Adrenal gland (tissue), 12 donors: Measurements from ENCODE around the gene ANAPC16. TPM values are rescaled to one million over a fixed set of nuclear protein-coding genes. Genes with fewer than 3 reads are reported as not detected.

Source experiments
- DNase-seq, 7 donors: peaks; one replicate each; pipeline ENCODE4 v3.0.0-alpha.2; 2019 to 2020
- H3K27ac ChIP-seq, 5 donors: fragments of 200-600 bp; sonication (generic) in 4 of 5; 1 replicate in 3 of 5; 2 replicates in 2 of 5; pipeline versions ENCODE4 v1.5.1 to v1.8.0; 2016 to 2020; ENCODE audit warnings: mild to moderate bottlenecking in 1 of 5
- H3K27me3 ChIP-seq: fragments of 200-600 bp; 2 replicates; pipeline ENCODE4 v1.8.0; 2021
- H3K36me3 ChIP-seq, 2 donors: fragments of 200-600 bp; replicated peaks in 1 of 2; 1 replicate in 1 of 2; 2 replicates in 1 of 2; pipeline versions ENCODE4 v1.5.1 to v1.8.0; 2018 to 2022
- H3K4me1 ChIP-seq, 2 donors: fragments of 200-600 bp; replicated peaks in 1 of 2; 1 replicate in 1 of 2; 2 replicates in 1 of 2; pipeline versions ENCODE4 v1.5.1 to v1.8.0; 2018 to 2021
- H3K4me3 ChIP-seq, 4 donors: fragments of 200-600 bp; sonication (generic) in 3 of 4; one replicate each; pipeline ENCODE4 v1.5.1; 2016 to 2018
- H3K9me3 ChIP-seq, 3 donors: fragments of 200-600 bp; sonication (generic) in 1 of 3; replicated peaks in 1 of 3; 1 replicate in 2 of 3; 2 replicates in 1 of 3; pipeline versions ENCODE4 v1.5.1 to v1.8.0; 2016 to 2021
- CTCF ChIP-seq, 6 experiments: fragments of 450-650 bp in 4 of 6; fragments of 200-600 bp in 2 of 6; sonication (generic) in 1 of 6; IDR thresholded peaks; 1 replicate in 5 of 6; 2 replicates in 1 of 6; pipeline versions ENCODE4 v1.5.1 to v1.8.0; 2016 to 2021; ENCODE audit warnings: antibody characterized with exemption in 6 of 6, mild to moderate bottlenecking in 2 of 6, moderate library complexity in 1 of 6
- POLR2A ChIP-seq, 2 donors: fragments of 450-650 bp; IDR thresholded peaks; one replicate each; pipeline ENCODE4 v1.6.1; 2017; ENCODE audit warnings: antibody characterized with exemption in 2 of 2, mild to moderate bottlenecking in 2 of 2, moderate library complexity in 1 of 2
- WGBS, 4 donors: extraction: QIAGEN DNeasy Blood & Tissue Kit in 2 of 4; methylation state at CpG; one replicate each; pipeline versions ENCODE4 v1.1.5 to v1.1.7; 2013 to 2017; 5-methylcytosine and 5-hydroxymethylcytosine counted together
- intact Hi-C, 2 donors: fragments of 100-400 bp; cut with DNase I; formaldehyde crosslinking; loops; one replicate each; pipeline versions ENCODE4 v1.14.1 to v1.15.0; 2022 to 2023
- polyA plus RNA-seq, 3 donors: library from polyadenylated mRNA; stranded (reverse); fragments of 200-250 nt in 2 of 3; fragments of 350-450 nt in 1 of 3; fragmentation: Illumina TruSeq in 1 of 3; extraction: RNeasy Lipid Tissue Mini Kit (QIAGEN cat#74804) in 1 of 3; gene quantifications; one replicate each; pipeline ENCODE4 v1.2.3, GENCODE V29; 2013 to 2014
- total RNA-seq, 9 donors: library from RNA; depleted of rRNA in 4 of 9; stranded (reverse); fragments of >200 nt in 4 of 9; fragments of 120-200 nt in 1 of 9; fragmentation: NEBNext Ultra II Directional in 1 of 9; extraction: Animal tissue kit (Norgen Biotek cat#: 25700) in 1 of 9; gene quantifications; one replicate each; pipeline versions ENCODE4 v1.1.0 to v1.2.4, GENCODE V29; 2013 to 2023
- donor health status: healthy with polysubstance abuse.
- donor health status: Bipolar disorder and iron deficiency.
- donor health status: DM: yes; HTN: yes; CAD: no.
- donor health status: DM: no; HTN: no; CAD: no.
- donor health status: DM: no; HTN: no; CAD: no.
- donor health status: DM: yes; HTN: yes; CAD: no.

Gene ANAPC16
- total and polyA plus RNA-seq, 12 donors, result 69.1 to 186 (median 139) TPM

GRCh38 chr10:72251635-72252034 is 35.8 kb downstream of the ANAPC16 start:
- no peak for DNase-seq
- no peak overlapping the region for H3K4me3 ChIP-seq
- no peaks in the 10 kb centered on the region for H3K36me3 ChIP-seq
- WGBS, 4 donors, result 85 to 90% (median 90%) methylated on average over 6 of the region's 6 CpGs
- peak overlapping the region in 2 of 5 donors; percentile 46 to 93 for H3K27ac ChIP-seq
- H3K9me3 ChIP-seq, result no peaks in the 10 kb centered on the region
- no peaks in the 10 kb centered on the region for H3K27me3 ChIP-seq
- TF ChIP-seq CTCF (IDR thresholded peaks at IDR 0.05) (no peak), POLR2A (IDR thresholded peaks at IDR 0.05) (no peak)
- intact Hi-C loops, result no loop called here
- peaks cover 73 to 95% of the 10 kb centered on the region in 2 donors for H3K4me1 ChIP-seq

- Histone ChIP-seq H3K36me3 (no peaks in the 10 kb centered on the region), H3K4me3 (no peak overlapping the region), H3K9me3 (no peaks in the 10 kb centered on the region), H3K27ac (peak overlapping the region; percentile 1 to 93 (median 22)), H3K27me3 (no peaks in the 10 kb centered on the region), H3K4me1 (peaks cover 72 to 90% of the 10 kb centered on the region in 2 donors)
- no peak for TF ChIP-seq POLR2A (IDR thresholded peaks at IDR 0.05)
- no peak for TF ChIP-seq CTCF (IDR thresholded peaks at IDR 0.05)
- intact Hi-C loops, result no loop called here
- DNase-seq, result no peak
- WGBS, 4 donors, result 71 to 86% (median 83%) methylated on average over 3 of the region's 3 CpGs
Observed at GRCh38 chr10:72252972-72253371, 37.2 kb downstream of the ANAPC16 start.

- DNase-seq, result no peak
- H3K27ac ChIP-seq, result peak overlapping the region; percentile 1 to 93 (median 78)
- no peak for TF ChIP-seq POLR2A (IDR thresholded peaks at IDR 0.05)
- TF ChIP-seq CTCF (IDR thresholded peaks at IDR 0.05), result no peak
- H3K4me3 ChIP-seq, result no peak overlapping the region
- no peaks in the 10 kb centered on the region for H3K9me3 ChIP-seq
- intact Hi-C loops, result no loop called here
- 84 to 90% (median 89%) methylated on average over 7 of the region's 7 CpGs for WGBS, 4 donors
- no peaks in the 10 kb centered on the region for H3K27me3 ChIP-seq
- H3K36me3 ChIP-seq, result no peaks in the 10 kb centered on the region
- peaks cover 66 to 86% of the 10 kb centered on the region in 2 donors for H3K4me1 ChIP-seq
Observed at GRCh38 chr10:72253578-72253977, 37.8 kb downstream of the ANAPC16 start.

- peak in 1 of 2 donors; percentile 65 for TF ChIP-seq POLR2A (IDR thresholded peaks at IDR 0.05)
- TF ChIP-seq CTCF (IDR thresholded peaks at IDR 0.05), result no peak
- DNase-seq, result peak; percentile 87 to 97 (median 93)
- intact Hi-C loops, result no loop called here
- Histone ChIP-seq H3K4me3 (no peak overlapping the region), H3K9me3 (no peaks in the 10 kb centered on the region), H3K27me3 (no peaks in the 10 kb centered on the region), H3K27ac (peak overlapping the region; percentile 85 to 93 (median 90)), H3K36me3 (no peaks in the 10 kb centered on the region), H3K4me1 (peaks cover 58 to 86% of the 10 kb centered on the region in 2 donors)
- WGBS, 4 donors, result 1 to 4% (median 2%) methylated on average over 15 of the region's 15 CpGs
Observed at GRCh38 chr10:72254813-72255568, 39.2 kb downstream of the ANAPC16 start.
